Measurements from ENCODE around the gene OR7D4. TPM values are rescaled to one million over a fixed set of nuclear protein-coding genes. Genes with fewer than 3 reads are reported as not detected.

OR7D4 gene
- total and polyA plus RNA-seq, 2 donors (not counting 1 experiment from before 2014, with no cell fraction given) = not detected

DNA sequence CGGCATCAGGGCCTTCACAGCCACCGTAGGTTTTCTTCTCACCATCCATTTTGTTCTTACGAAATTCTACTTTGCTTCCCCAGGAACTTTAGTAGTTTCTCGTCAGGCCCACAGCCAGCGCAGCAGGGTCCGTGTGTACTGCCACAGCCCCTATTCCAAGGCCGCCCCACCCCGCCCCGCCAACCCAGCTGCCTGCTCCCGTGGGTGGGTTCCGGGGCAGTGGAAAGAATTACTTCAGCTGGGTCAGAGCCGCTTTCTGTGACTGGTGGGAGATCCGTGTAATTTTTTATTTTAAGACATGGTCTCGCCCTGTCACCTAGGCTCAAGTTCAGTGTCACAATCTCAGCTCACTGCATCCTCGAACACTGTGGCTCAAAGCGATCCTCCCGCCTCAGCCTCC lies 36.4 kb downstream of the OR7D4 start:
- H3K4me2 ChIP-seq (replicated peaks; ENCODE audit: low read depth, low read length, poor library complexity, severe bottlenecking) = no peak overlapping the region
- H3K36me3 ChIP-seq (replicated peaks in 1 of 2; ENCODE audit: control extremely low read depth in 1 of 2, control insufficient read depth in 1 of 2, extremely low read depth in 1 of 2, insufficient read depth in 2 of 2, low read length in 1 of 2) = no peaks in the 10 kb centered on the region
- H3K9ac ChIP-seq (ENCODE audit: low read length) = no peak overlapping the region
- Mint-ChIP-seq H3K4me1 (no peaks in the 10 kb centered on the region), H3K27me3 (peaks cover 7% of the 10 kb centered on the region), H3K27ac (no peak overlapping the region), H3K9me3 (ENCODE audit: insufficient read depth) (peaks cover 4% of the 10 kb centered on the region), H3K4me3 (no peak overlapping the region)
- H4K20me1 ChIP-seq (ENCODE audit: control insufficient read depth, insufficient read depth, low read length, poor library complexity, severe bottlenecking) = no peaks in the 10 kb centered on the region
- no peaks in the 10 kb centered on the region for H3K4me1 ChIP-seq (ENCODE audit: control insufficient read depth in 2 of 2, insufficient read depth in 2 of 2, low read length in 2 of 2)
- no peak overlapping the region for H3K27ac ChIP-seq (ENCODE audit: low read length in 2 of 2)
- WGBS (ENCODE audit: insufficient coverage) = 95% methylated on average over 14 of the region's 17 CpGs
- H3K79me2 ChIP-seq (ENCODE audit: control insufficient read depth, insufficient read depth, low read length) = no peaks in the 10 kb centered on the region
- H3K9me3 ChIP-seq (ENCODE audit: control extremely low read depth in 1 of 3, control insufficient read depth in 2 of 3, insufficient read depth in 1 of 3, low read length in 2 of 3) = peaks cover 0 to 3% (median 1%) of the 10 kb centered on the region in 3 donors
- no peak for DNase-seq
- no peak overlapping the region for H2AFZ ChIP-seq (ENCODE audit: insufficient read depth, low read depth, low read length, poor library complexity, severe bottlenecking)
- H3K27me3 ChIP-seq (replicated peaks in 1 of 4; ENCODE audit: control extremely low read depth in 1 of 4, control insufficient read depth in 3 of 4, insufficient read depth in 4 of 4, low read length in 3 of 4) = no peaks in the 10 kb centered on the region
- TF ChIP-seq, protein P1, sequence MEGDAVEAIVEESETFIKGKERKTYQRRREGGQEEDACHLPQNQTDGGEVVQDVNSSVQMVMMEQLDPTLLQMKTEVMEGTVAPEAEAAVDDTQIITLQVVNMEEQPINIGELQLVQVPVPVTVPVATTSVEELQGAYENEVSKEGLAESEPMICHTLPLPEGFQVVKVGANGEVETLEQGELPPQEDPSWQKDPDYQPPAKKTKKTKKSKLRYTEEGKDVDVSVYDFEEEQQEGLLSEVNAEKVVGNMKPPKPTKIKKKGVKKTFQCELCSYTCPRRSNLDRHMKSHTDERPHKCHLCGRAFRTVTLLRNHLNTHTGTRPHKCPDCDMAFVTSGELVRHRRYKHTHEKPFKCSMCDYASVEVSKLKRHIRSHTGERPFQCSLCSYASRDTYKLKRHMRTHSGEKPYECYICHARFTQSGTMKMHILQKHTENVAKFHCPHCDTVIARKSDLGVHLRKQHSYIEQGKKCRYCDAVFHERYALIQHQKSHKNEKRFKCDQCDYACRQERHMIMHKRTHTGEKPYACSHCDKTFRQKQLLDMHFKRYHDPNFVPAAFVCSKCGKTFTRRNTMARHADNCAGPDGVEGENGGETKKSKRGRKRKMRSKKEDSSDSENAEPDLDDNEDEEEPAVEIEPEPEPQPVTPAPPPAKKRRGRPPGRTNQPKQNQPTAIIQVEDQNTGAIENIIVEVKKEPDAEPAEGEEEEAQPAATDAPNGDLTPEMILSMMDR (IDR thresholded peaks at IDR 0.05) = no peak
- no peak for TF ChIP-seq EZH2 (IDR thresholded peaks at IDR 0.05; ENCODE audit: borderline replicate concordance, insufficient read depth, low read depth, low read length, poor library complexity, severe bottlenecking)
- ChIA-PET CTCF (no interaction called here), POLR2A (no interaction called here)
- intact Hi-C loops (cut with micrococcal nuclease) = no loop called here
- H3K4me3 ChIP-seq (ENCODE audit: control extremely low read depth in 1 of 5, extremely low read depth in 1 of 5, insufficient read depth in 1 of 5, low read depth in 2 of 5, low read length in 4 of 5) = no peak overlapping the region
- ATAC-seq (ENCODE audit: low read depth) = no peak

DNA sequence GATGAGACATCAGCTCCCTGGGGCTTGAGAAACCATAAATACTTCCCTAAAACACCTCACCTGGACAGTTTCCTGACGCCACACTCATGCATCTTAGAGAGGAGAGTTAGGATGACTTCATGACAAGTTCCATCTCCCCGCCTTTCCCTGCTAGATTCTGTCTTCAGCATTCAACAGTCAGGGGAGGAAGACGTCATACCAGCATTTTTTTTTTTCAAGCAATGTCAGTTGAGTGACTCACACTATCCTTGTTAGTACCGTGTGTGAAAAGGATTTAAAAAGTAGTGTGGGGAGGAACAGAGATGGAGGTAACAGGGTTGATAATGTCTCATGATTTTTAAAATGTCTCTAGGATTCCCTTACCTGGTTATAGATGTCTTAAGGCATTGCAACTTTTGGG lies 40.5 kb downstream of the OR7D4 start, which contains the start of gene OR7D2:
Gene OR7D2, plus strand, starts transcription at position 79 of the 400 bp plus-strand sequence. CDS start 6,803 bp downstream, outside the sequence.
- Histone ChIP-seq H4K20me1 (ENCODE audit: control insufficient read depth, insufficient read depth, low read length, poor library complexity, severe bottlenecking) (no peaks in the 10 kb centered on the region), H3K4me3 (ENCODE audit: control extremely low read depth in 1 of 5, extremely low read depth in 1 of 5, insufficient read depth in 1 of 5, low read depth in 2 of 5, low read length in 4 of 5) (no peak within 1 kb of the TSS), H3K79me2 (ENCODE audit: control insufficient read depth, insufficient read depth, low read length) (no peaks in the 10 kb centered on the region), H3K4me1 (ENCODE audit: control insufficient read depth in 2 of 2, insufficient read depth in 2 of 2, low read length in 2 of 2) (no peaks in the 10 kb centered on the region), H3K9me3 (ENCODE audit: control extremely low read depth in 1 of 3, control insufficient read depth in 2 of 3, insufficient read depth in 1 of 3, low read length in 2 of 3) (no peaks in the 10 kb centered on the region), H3K4me2 (replicated peaks; ENCODE audit: low read depth, low read length, poor library complexity, severe bottlenecking) (no peak within 1 kb of the TSS), H3K9ac (ENCODE audit: low read length) (no peak within 1 kb of the TSS), H3K27me3 (replicated peaks in 1 of 4; ENCODE audit: control extremely low read depth in 1 of 4, control insufficient read depth in 3 of 4, insufficient read depth in 4 of 4, low read length in 3 of 4) (no peaks in the 10 kb centered on the region), H3K27ac (ENCODE audit: low read length in 2 of 2) (no peak within 1 kb of the TSS), H3K36me3 (replicated peaks in 1 of 2; ENCODE audit: control extremely low read depth in 1 of 2, control insufficient read depth in 1 of 2, extremely low read depth in 1 of 2, insufficient read depth in 2 of 2, low read length in 1 of 2) (no peaks in the 10 kb centered on the region), H2AFZ (ENCODE audit: insufficient read depth, low read depth, low read length, poor library complexity, severe bottlenecking) (no peak within 1 kb of the TSS)
- H3K27me3 Mint-ChIP-seq = peaks cover 5% of the 10 kb centered on the region
- TF ChIP-seq, protein P1 (IDR thresholded peaks at IDR 0.05) = no peak
- TF ChIP-seq EZH2 (IDR thresholded peaks at IDR 0.05; ENCODE audit: borderline replicate concordance, insufficient read depth, low read depth, low read length, poor library complexity, severe bottlenecking) = no peak
- no peak within 1 kb of the TSS for H3K27ac Mint-ChIP-seq
- 66% methylated on average over 2 of the region's 4 CpGs for WGBS (ENCODE audit: insufficient coverage)
- no peak within 1 kb of the TSS for H3K4me3 Mint-ChIP-seq
- H3K4me1 Mint-ChIP-seq = no peaks in the 10 kb centered on the region
- H3K9me3 Mint-ChIP-seq (ENCODE audit: insufficient read depth) = no peaks in the 10 kb centered on the region
- ATAC-seq (ENCODE audit: low read depth) = no peak
- intact Hi-C loops (cut with micrococcal nuclease) = no loop called here
- ChIA-PET POLR2A (no interaction called here), CTCF (no interaction called here)
- DNase-seq = no peak

All from B cell (primary cell).